ENCODE data around the gene RIMKLB. TPM values are rescaled to one million over a fixed set of nuclear protein-coding genes. Genes with fewer than 3 reads are reported as not detected.

RIMKLB gene
- total RNA-seq, 1 donor from 2014 or later = 42.6 TPM

- no peak for TF ChIP-seq CTCF (IDR thresholded peaks at IDR 0.05; ENCODE audit: insufficient read depth, low read length, severe bottlenecking)
- Histone ChIP-seq H3K4me3 (ENCODE audit: low read depth, low read length) (no peak overlapping the region), H3K36me3 (ENCODE audit: control insufficient read depth, insufficient read depth, low read length) (no peaks in the 10 kb centered on the region), H3K27me3 (ENCODE audit: control insufficient read depth, insufficient read depth, low read length) (no peaks in the 10 kb centered on the region)
- no peak for FAIRE-seq
- no peak for DNase-seq (ENCODE audit: low read depth)
Measured at GRCh38 chr12:8699714-8700113, 1.9 kb downstream of the RIMKLB start.

- Histone ChIP-seq H3K4me3 (ENCODE audit: low read depth, low read length) (no peak overlapping the region), H3K27me3 (ENCODE audit: control insufficient read depth, insufficient read depth, low read length) (no peaks in the 10 kb centered on the region), H3K36me3 (ENCODE audit: control insufficient read depth, insufficient read depth, low read length) (no peaks in the 10 kb centered on the region)
- DNase-seq (ENCODE audit: low read depth) (no peak), FAIRE-seq (no peak)
- TF ChIP-seq CTCF (IDR thresholded peaks at IDR 0.05; ENCODE audit: insufficient read depth, low read length, severe bottlenecking) = no peak
Measured at GRCh38 chr12:8701046-8701660, 3.4 kb downstream of the RIMKLB start.

- H3K27me3 ChIP-seq (ENCODE audit: control insufficient read depth, insufficient read depth, low read length) = no peaks in the 10 kb centered on the region
- H3K4me3 ChIP-seq (ENCODE audit: low read depth, low read length) = no peak overlapping the region
- FAIRE-seq (no peak), DNase-seq (ENCODE audit: low read depth) (no peak)
- H3K36me3 ChIP-seq (ENCODE audit: control insufficient read depth, insufficient read depth, low read length) = no peaks in the 10 kb centered on the region
- no peak for TF ChIP-seq CTCF (IDR thresholded peaks at IDR 0.05; ENCODE audit: insufficient read depth, low read length, severe bottlenecking)
Measured at GRCh38 chr12:8702159-8702558, 4.4 kb downstream of the RIMKLB start.

DNA sequence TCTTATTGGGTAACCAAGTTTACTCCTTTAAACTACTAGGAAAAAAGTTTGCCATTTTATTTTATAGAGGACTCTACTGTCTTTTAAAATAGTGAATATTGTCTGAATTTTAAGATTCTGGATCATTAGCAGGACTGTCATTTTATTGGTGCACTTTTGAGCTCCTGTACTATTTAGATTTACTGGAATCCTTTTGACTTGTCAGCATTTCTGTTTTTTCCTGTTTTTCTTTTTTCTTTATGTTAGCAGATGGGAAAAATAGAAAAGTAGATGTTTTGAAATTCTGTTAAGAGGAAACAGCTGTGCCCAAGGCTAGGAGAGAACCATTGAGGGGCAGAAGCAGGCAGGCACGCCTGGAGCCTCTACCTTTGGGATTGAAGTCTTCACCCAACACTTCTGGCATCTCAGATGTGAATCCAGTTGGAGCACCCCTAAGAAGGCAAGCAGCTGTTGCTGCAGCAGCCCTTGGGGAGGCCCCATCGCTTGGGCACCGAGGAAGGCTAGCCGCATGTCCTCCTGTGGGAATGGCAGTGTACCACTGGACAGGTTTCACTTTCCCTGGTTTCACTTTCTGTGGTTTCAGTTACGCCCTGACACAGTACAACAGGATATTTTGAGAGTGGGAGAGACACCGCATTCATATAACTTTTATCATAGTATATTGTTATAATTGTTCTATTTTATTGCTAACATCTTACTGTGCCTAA is 11.5 kb downstream of the RIMKLB start:
- H3K36me3 ChIP-seq (ENCODE audit: control insufficient read depth, insufficient read depth, low read length) = no peaks in the 10 kb centered on the region
- DNase-seq (ENCODE audit: low read depth) (peak; percentile 39), FAIRE-seq (no peak)
- no peaks in the 10 kb centered on the region for H3K27me3 ChIP-seq (ENCODE audit: control insufficient read depth, insufficient read depth, low read length)
- peak overlapping the region; percentile 0 for H3K4me3 ChIP-seq (ENCODE audit: low read depth, low read length)
- TF ChIP-seq CTCF (IDR thresholded peaks at IDR 0.05; ENCODE audit: insufficient read depth, low read length, severe bottlenecking) = no peak

GRCh38 chr12:8712572-8712971 is 14.8 kb downstream of the RIMKLB start:
- Histone ChIP-seq H3K36me3 (ENCODE audit: control insufficient read depth, insufficient read depth, low read length) (no peaks in the 10 kb centered on the region), H3K4me3 (ENCODE audit: low read depth, low read length) (no peak overlapping the region), H3K27me3 (ENCODE audit: control insufficient read depth, insufficient read depth, low read length) (no peaks in the 10 kb centered on the region)
- no peak for DNase-seq (ENCODE audit: low read depth)
- no peak for FAIRE-seq
- no peak for TF ChIP-seq CTCF (IDR thresholded peaks at IDR 0.05; ENCODE audit: insufficient read depth, low read length, severe bottlenecking)
